IMR-90 (cell line): ENCODE data around the gene AKIRIN1. TPM values are rescaled to one million over a fixed set of nuclear protein-coding genes. Genes with fewer than 3 reads are reported as not detected.

Source experiments
- ATAC-seq: fragments of 200-7000 bp; cut with Tn5 transposase; 2 replicates; pipeline ENCODE4 v1.9.1; 2020; ENCODE audit warnings: low read depth, mild to moderate bottlenecking, moderate library complexity
- BruUV-seq: library from RNA; stranded (reverse); fragments of 400-500 nt; replicated peaks from 2 replicates; lab custom pipeline; 2021; lab: Mats Ljungman, UMichigan
- CTCF ChIA-PET: fragments of 300-600 bp; formaldehyde crosslinking; extraction: SDS; loops from one replicate; lab custom pipeline; 2021; ENCODE audit warnings: antibody characterized with exemption; lab: Yijun Ruan, JAX
- POLR2A ChIA-PET: fragments of 300-600 bp; sonication (Branson Sonifier 250); formaldehyde crosslinking; loops from one replicate; lab custom pipeline; 2022; ENCODE audit warnings: antibody characterized with exemption; ENCODE audit not compliant: unreplicated experiment; lab: Charles Lee
- DNase-seq: peaks from one replicate; pipeline ENCODE4 v3.0.0; 2013
- H2AFZ ChIP-seq: replicated peaks from 2 replicates; pipeline ENCODE3; 2013; ENCODE audit warnings: low read length, mild to moderate bottlenecking; ENCODE audit not compliant: poor library complexity
- H2AK5ac ChIP-seq: 2 replicates; pipeline ENCODE4 v1.6.1; 2013; ENCODE audit warnings: low read depth, low read length, inconsistent platforms
- H2AK9ac ChIP-seq: replicated peaks from 2 replicates; pipeline ENCODE3; 2013; ENCODE audit warnings: mild to moderate bottlenecking, low read depth, low read length, moderate library complexity; ENCODE audit not compliant: poor library complexity
- H2BK120ac ChIP-seq: 2 replicates; pipeline ENCODE4 v1.6.1; 2013; ENCODE audit warnings: low read depth, low read length, inconsistent platforms
- H2BK15ac ChIP-seq: 3 replicates; pipeline ENCODE4 v1.6.1; 2013; ENCODE audit warnings: low read depth, low read length, inconsistent platforms
- H2BK20ac ChIP-seq: 2 replicates; pipeline ENCODE4 v1.6.1; 2013; ENCODE audit warnings: low read depth, mild to moderate bottlenecking, inconsistent platforms, low read length, moderate library complexity
- H2BK5ac ChIP-seq: 2 replicates; pipeline ENCODE4 v1.6.1; 2013; ENCODE audit warnings: mild to moderate bottlenecking, low read depth, low read length, inconsistent platforms; ENCODE audit not compliant: poor library complexity, severe bottlenecking
- H3K14ac ChIP-seq: replicated peaks from 2 replicates; pipeline ENCODE4 v1.6.1; 2013; ENCODE audit warnings: low read depth, low read length, inconsistent platforms
- H3K18ac ChIP-seq: 2 replicates; pipeline ENCODE4 v1.6.1; 2013; ENCODE audit warnings: low read depth, low read length, control low read depth
- H3K23ac ChIP-seq: 2 replicates; pipeline ENCODE4 v1.6.1; 2013; ENCODE audit warnings: low read depth, low read length, inconsistent platforms
- H3K27ac ChIP-seq: 2 replicates; pipeline ENCODE4 v1.5.1; 2013; ENCODE audit warnings: mild to moderate bottlenecking, control low read depth, low read length; ENCODE audit not compliant: insufficient read depth
- H3K27me3 ChIP-seq: 2 replicates; pipeline ENCODE4 v1.6.1; 2013; ENCODE audit warnings: low read length; ENCODE audit not compliant: control insufficient read depth, insufficient read depth
- H3K36me3 ChIP-seq: 2 replicates; pipeline ENCODE4 v1.6.1; 2013; ENCODE audit warnings: low read length, mixed read lengths; ENCODE audit not compliant: control insufficient read depth, insufficient read depth
- H3K4ac ChIP-seq: 2 replicates; pipeline ENCODE4 v1.6.1; 2013; ENCODE audit warnings: low read depth, low read length, inconsistent platforms
- H3K4me1 ChIP-seq: 2 replicates; pipeline ENCODE4 v1.6.1; 2013; ENCODE audit warnings: low read length, mixed read lengths; ENCODE audit not compliant: control insufficient read depth, insufficient read depth
- H3K4me2 ChIP-seq: 2 replicates; pipeline ENCODE4 v1.6.1; 2013; ENCODE audit warnings: low read depth, mild to moderate bottlenecking, control low read depth, low read length, moderate library complexity
- H3K4me3 ChIP-seq: 2 replicates; pipeline ENCODE4 v1.5.1; 2013; ENCODE audit warnings: low read depth, mild to moderate bottlenecking, control low read depth, low read length, moderate library complexity; ENCODE audit not compliant: insufficient read depth
- H3K56ac ChIP-seq: 2 replicates; pipeline ENCODE4 v1.6.1; 2013; ENCODE audit warnings: low read length, inconsistent platforms; ENCODE audit not compliant: insufficient read depth; ENCODE audit errors: extremely low read depth
- H3K79me1 ChIP-seq, 2 experiments: 2 replicates each; pipeline ENCODE4 v1.6.1; 2013; ENCODE audit warnings: low read length in 2 of 2, inconsistent platforms in 1 of 2, low read depth in 1 of 2
- H3K9ac ChIP-seq: 2 replicates; pipeline ENCODE4 v1.6.1; 2013; ENCODE audit warnings: low read depth, low read length, control low read depth
- H3K9me1 ChIP-seq: 2 replicates; pipeline ENCODE4 v1.6.1; 2013; ENCODE audit warnings: low read length, inconsistent platforms; ENCODE audit not compliant: insufficient read depth
- H3K9me3 ChIP-seq: 2 replicates; pipeline ENCODE4 v1.6.1; 2013; ENCODE audit warnings: low read length; ENCODE audit not compliant: control insufficient read depth, insufficient read depth
- H4K20me1 ChIP-seq: 2 replicates; pipeline ENCODE4 v1.6.1; 2013; ENCODE audit warnings: low read length, inconsistent platforms; ENCODE audit not compliant: insufficient read depth
- H4K5ac ChIP-seq: 2 replicates; pipeline ENCODE4 v1.6.1; 2013; ENCODE audit warnings: mild to moderate bottlenecking, low read depth, low read length, control low read depth
- H4K8ac ChIP-seq, 2 experiments: 2 replicates each; pipeline ENCODE4 v1.6.1; 2013; ENCODE audit warnings: low read depth in 2 of 2, low read length in 2 of 2, control low read depth in 1 of 2, inconsistent platforms in 1 of 2
- H4K91ac ChIP-seq: 2 replicates; pipeline ENCODE4 v1.6.1; 2013; ENCODE audit warnings: low read depth, low read length, inconsistent platforms; ENCODE audit not compliant: insufficient read depth
- CEBPB ChIP-seq: IDR thresholded peaks from 2 replicates; pipeline ENCODE4 v1.6.1; 2012; ENCODE audit warnings: low read depth, low read length, improper control_type of control experiment
- CHD1 ChIP-seq: IDR thresholded peaks from 2 replicates; pipeline ENCODE4 v1.6.1; 2012; ENCODE audit warnings: low read depth, low read length, improper control_type of control experiment
- MAZ ChIP-seq: IDR thresholded peaks from 2 replicates; pipeline ENCODE4 v1.6.1; 2012; ENCODE audit warnings: low read depth, mild to moderate bottlenecking, low read length, improper control_type of control experiment, moderate library complexity, borderline replicate concordance
- MXI1 ChIP-seq: IDR thresholded peaks from 2 replicates; pipeline ENCODE4 v1.6.1; 2012; ENCODE audit warnings: low read depth, mild to moderate bottlenecking, low read length, moderate library complexity, borderline replicate concordance
- NFE2L2 ChIP-seq: fragments of 150-350 bp; IDR thresholded peaks from 2 replicates; pipeline ENCODE4 v1.6.1; 2016; ENCODE audit warnings: low read depth, mild to moderate bottlenecking, low read length
- POLR2A ChIP-seq: IDR thresholded peaks from 2 replicates; pipeline ENCODE4 v1.6.1; 2012; ENCODE audit warnings: mild to moderate bottlenecking, low read depth, low read length
- RAD21 ChIP-seq: IDR thresholded peaks from 2 replicates; pipeline ENCODE4 v1.6.1; 2012; ENCODE audit warnings: low read length, improper control_type of control experiment
- SMC3 ChIP-seq: fragments of 150-350 bp; IDR thresholded peaks from 2 replicates; pipeline ENCODE4 v1.6.1; 2016; ENCODE audit warnings: low read depth, mild to moderate bottlenecking, antibody characterized with exemption, low read length, moderate library complexity
- WGBS, 2 experiments: methylation state at CpG; one replicate each; pipeline versions ENCODE4 v1.1.5 to v1.1.7; 2013; ENCODE audit warnings: missing lambda C conversion rate in 2 of 2; ENCODE audit not compliant: insufficient read length in 1 of 2; ENCODE audit errors: extremely low coverage in 2 of 2; 5-methylcytosine and 5-hydroxymethylcytosine counted together
- dilution Hi-C: fragments of 300-500 bp; cut with HindIII; formaldehyde crosslinking; loops from one replicate; pipeline ENCODE4 v1.14.3; 2018; ENCODE audit warnings: low sequenced_read_pairs; ENCODE audit not compliant: unreplicated experiment
- in situ Hi-C: fragments of 300-500 bp; cut with MboI; formaldehyde crosslinking; loops from 3 replicates; pipeline ENCODE4 v1.14.3; 2019; ENCODE audit warnings: low sequenced_read_pairs, inconsistent platforms, mixed read lengths
- intact Hi-C: fragments of 100-400 bp; cut with micrococcal nuclease; formaldehyde crosslinking; loops from 2 replicates; pipeline ENCODE4 v1.10.0; 2022
- polyA plus RNA-seq, 3 experiments: library from polyadenylated mRNA; depleted of rRNA; stranded (reverse); fragments of >200 nt; gene quantifications; 2 replicates each; pipeline ENCODE4 v1.2.3, GENCODE V29; 2012; ENCODE audit warnings: low replicate concordance in 1 of 3
- total RNA-seq: library from RNA; depleted of rRNA; stranded (reverse); fragments of >200 nt; gene quantifications from 2 replicates; pipeline ENCODE4 v1.2.3, GENCODE V29; 2012
- TF ChIP-seq, protein P1 (sequence below): fragments of 150-350 bp; IDR thresholded peaks from 2 replicates; pipeline ENCODE4 v1.6.1; 2017; ENCODE audit warnings: mild to moderate bottlenecking, antibody characterized with exemption, low read length, low read depth
- TF ChIP-seq, protein P2 (sequence below): fragments of 150-350 bp; IDR thresholded peaks from 2 replicates; pipeline ENCODE4 v1.6.1; 2016; ENCODE audit warnings: low read depth, mild to moderate bottlenecking, low read length, moderate library complexity, borderline replicate concordance

The AKIRIN1 gene
- total and polyA plus RNA-seq, 2 of the 4 experiments (the other 2 are of a cell fraction), result 42.5 to 44.2 TPM

DNA sequence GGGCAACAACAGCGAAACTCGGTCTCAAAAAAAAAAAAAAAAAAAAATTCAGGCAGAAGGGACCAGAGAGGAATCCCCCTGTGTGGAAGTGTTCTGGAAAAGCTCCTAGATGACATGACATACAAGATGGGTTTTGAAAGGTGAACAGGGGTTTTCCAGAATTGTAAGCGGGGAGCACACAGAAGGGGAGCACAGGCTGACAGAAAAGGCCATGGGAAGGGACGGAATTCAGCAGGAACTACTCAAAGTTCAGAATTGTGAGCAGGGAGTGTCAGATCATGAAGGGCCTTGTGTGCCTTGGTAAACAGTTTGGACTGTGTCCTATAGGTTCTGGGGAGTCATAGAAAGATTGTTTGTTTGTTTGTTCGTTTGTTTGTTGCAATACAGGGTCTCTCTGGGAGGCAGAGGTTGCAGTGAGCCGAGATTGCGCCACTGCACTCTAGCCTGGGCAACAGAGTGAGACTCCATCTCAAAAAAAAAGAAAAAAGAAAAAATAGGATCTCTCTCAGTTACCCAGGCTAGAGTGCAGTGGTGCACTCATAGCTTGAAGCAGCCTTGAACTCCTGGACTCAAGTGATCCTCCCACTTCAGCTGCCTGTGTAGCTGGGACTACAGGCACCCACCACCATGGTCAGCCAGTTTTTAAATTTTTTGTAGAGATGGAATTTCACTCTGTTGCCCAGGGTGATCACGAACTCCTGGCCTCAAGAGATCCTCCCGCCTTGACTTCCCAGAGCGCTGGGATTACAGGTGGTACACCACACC lies 48.2 kb upstream of the AKIRIN1 start:
- ATAC-seq (no peak), DNase-seq (no peak)
- no peak overlapping the region for H2AFZ ChIP-seq
- H2AK9ac ChIP-seq, result no peak overlapping the region
- H3K4me3 ChIP-seq, result no peak overlapping the region
- no peaks in the 10 kb centered on the region for H4K20me1 ChIP-seq
- ChIA-PET CTCF (interaction anchor here (0.6 kb wide), 3 partner anchors 32 to 1043 kb away, joined by 3 to 4 read pairs (median 4); no protein-coding TSS in a partner anchor), POLR2A (no interaction called here)
- no peak overlapping the region for H2AK5ac ChIP-seq
- no peak overlapping the region for H2BK15ac ChIP-seq
- in situ Hi-C loops (no loop called here), intact Hi-C loops (no loop called here), dilution Hi-C loops (no loop called here)
- H3K36me3 ChIP-seq, result no peaks in the 10 kb centered on the region
- no peak overlapping the region for H4K91ac ChIP-seq
- TF ChIP-seq CEBPB (no peak), CHD1 (no peak), MXI1 (no peak), POLR2A (no peak), SMC3 (no peak), NFE2L2 (no peak), MAZ (no peak), RAD21 (no peak)
- TF ChIP-seq, protein P1, sequence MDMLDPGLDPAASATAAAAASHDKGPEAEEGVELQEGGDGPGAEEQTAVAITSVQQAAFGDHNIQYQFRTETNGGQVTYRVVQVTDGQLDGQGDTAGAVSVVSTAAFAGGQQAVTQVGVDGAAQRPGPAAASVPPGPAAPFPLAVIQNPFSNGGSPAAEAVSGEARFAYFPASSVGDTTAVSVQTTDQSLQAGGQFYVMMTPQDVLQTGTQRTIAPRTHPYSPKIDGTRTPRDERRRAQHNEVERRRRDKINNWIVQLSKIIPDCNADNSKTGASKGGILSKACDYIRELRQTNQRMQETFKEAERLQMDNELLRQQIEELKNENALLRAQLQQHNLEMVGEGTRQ, result no peak
- TF ChIP-seq, protein P2, sequence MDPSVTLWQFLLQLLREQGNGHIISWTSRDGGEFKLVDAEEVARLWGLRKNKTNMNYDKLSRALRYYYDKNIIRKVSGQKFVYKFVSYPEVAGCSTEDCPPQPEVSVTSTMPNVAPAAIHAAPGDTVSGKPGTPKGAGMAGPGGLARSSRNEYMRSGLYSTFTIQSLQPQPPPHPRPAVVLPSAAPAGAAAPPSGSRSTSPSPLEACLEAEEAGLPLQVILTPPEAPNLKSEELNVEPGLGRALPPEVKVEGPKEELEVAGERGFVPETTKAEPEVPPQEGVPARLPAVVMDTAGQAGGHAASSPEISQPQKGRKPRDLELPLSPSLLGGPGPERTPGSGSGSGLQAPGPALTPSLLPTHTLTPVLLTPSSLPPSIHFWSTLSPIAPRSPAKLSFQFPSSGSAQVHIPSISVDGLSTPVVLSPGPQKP, result no peak
- 96% methylated on average over 6 of the region's 10 CpGs; no CpG with 5 or more reads in 1 of the 2 experiments for WGBS, 2 experiments
- H3K14ac ChIP-seq, result no peak overlapping the region
- peaks cover 2% of the 10 kb centered on the region; the same call in 1 of the 2 replicates for H3K4me1 ChIP-seq
- H3K27ac ChIP-seq, result no peak overlapping the region
- H2BK20ac ChIP-seq, result no peak overlapping the region
- H3K4ac ChIP-seq, result no peak overlapping the region
- no peaks in the 10 kb centered on the region; the same call in 1 of the 2 replicates for H3K9me1 ChIP-seq
- no peak overlapping the region for H2BK120ac ChIP-seq
- BruUV-seq, result no TSS peak
- no peak overlapping the region for H3K23ac ChIP-seq
- no peak overlapping the region for H2BK5ac ChIP-seq
- no peak overlapping the region for H4K5ac ChIP-seq
- H3K4me2 ChIP-seq, result no peak overlapping the region
- no peak overlapping the region for H3K56ac ChIP-seq
- H3K27me3 ChIP-seq, result no peaks in the 10 kb centered on the region
- no peaks in the 10 kb centered on the region for H3K79me1 ChIP-seq
- H3K9me3 ChIP-seq, result no peaks in the 10 kb centered on the region
- H3K9ac ChIP-seq, result no peak overlapping the region
- H4K8ac ChIP-seq, result no peak overlapping the region
- H3K18ac ChIP-seq, result no peak overlapping the region
